Activated CD8-positive, alpha-beta memory T cell treated with anti-CD3 and anti-CD28 coated beads, Interleukin-2, amount 50 U/mL, for 4 hours (primary cell): ENCODE data around the gene TMEM123.
A peak's percentile ranks its signal among the peaks of the same experiment; 100 is the strongest.
"Not testable (repeated sequence)": the region's sequence is repeated elsewhere in the genome, so short reads cannot be mapped to it uniquely, and the experiment has no call there.

Experiments used
- DNase-seq: peaks from one replicate; pipeline ENCODE4 v3.0.0-alpha.2; 2020

Gene TMEM123

DNA sequence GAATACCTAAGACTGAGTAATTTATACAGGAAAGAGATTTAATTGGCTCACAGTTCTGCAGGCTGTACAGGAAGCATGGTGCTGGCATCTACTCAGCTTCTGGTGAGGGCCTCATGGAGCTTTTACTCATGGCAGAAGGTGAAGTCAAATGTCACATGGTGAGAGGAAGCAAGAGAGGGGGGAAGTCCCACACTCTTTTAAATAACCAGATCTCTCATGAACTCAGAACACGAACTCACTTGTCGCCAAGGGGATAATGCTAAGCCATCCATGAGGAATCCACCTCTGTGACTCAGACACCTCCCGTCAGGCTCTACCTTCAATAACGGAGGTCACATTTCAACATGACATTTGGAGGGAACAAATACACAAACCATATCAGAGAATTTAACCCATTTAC lies 63.3 kb downstream of the TMEM123 start:
- DNase-seq: no peak

DNA sequence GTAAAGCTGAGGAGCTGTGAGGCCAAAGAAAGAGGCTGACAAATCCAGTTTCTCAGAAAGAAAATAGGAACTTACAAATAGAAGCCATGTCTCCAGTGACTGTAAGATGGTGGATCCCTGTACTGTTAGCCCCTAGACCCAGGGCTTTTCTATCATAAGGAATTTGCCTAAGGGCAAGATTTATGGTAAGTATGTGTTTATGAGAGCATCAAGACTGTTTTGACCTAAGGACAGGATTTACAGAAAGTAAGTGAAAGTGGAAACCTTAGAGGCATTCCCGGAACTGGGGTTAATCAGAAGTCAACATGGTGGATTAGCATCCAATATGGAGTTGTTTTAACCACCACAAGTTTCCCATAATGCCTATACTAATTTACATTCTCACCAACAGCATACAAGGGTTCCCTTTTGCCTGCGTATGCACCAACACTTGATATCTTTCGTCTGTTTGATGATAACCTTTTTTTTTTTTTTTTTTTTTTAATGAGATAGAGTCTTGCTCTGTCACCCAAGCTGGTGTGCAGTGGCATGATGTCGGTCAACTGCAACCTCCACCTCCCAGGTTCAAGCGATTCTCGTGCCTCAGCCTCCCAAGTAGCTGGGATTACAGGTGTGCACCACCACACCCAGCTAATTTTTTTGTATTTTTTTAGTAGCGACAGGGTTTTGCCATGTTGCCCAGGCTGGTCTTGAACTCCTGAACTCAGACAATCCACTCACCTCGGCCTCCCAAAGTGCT lies 65.4 kb downstream of the TMEM123 start:
- DNase-seq: no peak

GRCh38 chr11:102386136-102386734 lies 66.3 kb downstream of the TMEM123 start:
- DNase-seq: no peak

DNA sequence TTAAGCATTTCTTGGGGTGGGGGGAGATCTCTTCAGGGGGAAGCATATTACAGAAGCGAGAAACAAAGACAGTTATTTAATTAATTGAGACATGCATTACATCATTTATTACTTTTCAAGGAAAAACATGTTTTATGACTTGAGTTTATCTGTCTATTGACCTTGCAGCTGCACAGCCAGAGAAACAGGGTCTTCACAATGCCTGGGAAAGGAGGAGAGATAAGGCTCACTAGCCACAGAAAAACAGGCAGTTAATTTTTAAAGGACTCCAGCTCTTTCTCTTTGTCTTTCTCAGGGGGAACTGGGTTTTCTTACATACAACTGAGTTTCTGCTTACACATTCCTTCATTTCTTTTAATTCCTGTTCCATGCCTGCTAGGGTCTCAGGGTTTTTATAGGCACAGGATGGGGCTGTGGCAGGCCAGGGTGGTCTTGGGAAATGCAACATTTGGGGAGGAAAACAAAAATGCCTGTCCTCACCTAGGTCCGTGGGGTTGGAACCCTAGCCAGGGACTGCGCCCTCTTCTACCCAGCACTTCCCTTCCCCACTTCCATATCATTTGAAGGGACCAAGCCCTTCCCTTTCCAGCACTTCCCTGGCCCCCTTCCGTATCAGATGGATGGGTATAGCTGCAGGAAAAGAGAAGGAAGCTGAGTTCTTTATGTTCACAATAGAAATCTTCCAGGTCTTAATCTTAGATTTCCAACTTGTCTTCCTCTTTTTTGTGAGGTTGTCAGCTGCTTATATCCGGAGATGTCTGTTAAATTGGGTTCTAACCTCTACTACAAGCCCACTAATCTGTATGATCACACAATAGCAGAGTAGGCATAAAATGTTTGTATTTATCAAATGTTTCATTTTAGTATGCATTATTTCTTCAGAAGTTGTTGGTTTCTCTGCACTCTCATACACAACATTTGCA lies 67.2 kb downstream of the TMEM123 start:
- DNase-seq: no peak

DNA sequence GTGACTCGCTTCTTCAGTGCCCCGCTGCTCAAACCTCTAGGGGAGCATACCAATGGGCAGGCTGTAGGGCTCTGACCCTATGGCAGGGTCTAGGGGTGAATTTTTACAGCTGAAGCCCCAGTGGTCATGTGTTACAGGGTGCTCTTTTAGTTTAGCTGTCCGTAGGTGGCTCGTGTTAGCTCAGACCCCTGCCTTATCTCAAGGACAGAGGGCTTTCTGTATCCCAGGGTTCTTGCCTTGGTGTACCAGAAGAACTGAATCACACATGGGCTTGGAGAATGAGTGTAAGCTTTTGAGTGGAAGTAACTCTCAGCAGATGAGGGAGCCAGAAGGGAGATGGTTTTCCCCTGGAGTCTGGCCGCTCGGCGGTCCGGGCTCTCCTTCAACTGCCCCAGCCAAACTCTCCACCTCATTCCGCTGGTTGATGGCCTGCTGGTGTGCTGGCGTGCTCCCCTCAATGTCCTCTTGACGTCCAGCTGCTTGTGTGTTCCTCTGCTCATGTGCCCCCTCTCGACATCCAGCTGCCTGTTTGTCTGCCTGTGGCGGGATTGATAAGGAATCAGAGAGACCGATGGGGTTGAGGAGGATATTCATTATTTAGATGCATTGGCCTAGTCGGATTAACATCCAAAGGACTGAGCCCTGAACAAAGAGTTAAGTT lies 68.0 kb downstream of the TMEM123 start:
- DNase-seq: no peak

DNA sequence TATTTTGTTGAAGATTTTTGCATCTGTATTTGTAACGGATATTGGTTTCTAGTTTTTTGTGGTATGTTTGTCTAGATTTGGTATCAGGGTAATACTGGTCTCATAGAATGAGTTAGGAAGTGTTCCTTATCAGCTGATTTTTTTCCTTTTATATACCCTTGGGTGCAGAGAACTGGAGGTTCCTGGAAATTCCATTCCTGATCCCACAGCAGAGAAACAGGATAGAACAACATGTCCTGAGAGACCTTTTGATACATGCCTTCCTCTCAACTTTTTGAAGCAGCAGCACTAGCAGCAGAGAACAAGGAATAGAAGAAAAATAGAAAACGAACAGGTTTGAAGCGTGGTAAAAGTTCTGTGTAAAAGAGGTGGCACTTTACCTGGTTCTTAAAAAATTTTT lies 68.7 kb downstream of the TMEM123 start:
- DNase-seq: no peak

DNA sequence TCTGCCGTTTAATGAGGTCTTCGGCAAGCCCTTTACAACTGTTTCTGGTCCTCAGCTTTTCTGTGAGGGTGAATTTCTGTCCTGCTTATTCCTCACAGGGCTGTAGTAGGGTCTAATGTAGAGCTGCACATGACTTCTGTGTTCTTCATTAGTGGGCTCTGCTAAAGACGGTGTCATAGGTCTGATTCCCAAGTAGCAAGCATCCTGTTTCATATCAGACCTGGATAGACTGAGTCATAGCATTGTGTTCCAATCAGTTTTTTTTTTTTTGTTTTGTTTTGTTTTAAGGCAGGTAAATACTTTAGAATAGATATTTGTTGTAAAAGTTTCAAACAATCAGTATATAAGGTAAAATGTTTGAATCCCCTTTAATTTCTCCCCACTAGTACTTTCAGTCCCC lies 70.2 kb downstream of the TMEM123 start:
- DNase-seq: no peak

- no peak for DNase-seq
Observed at GRCh38 chr11:102378818-102379217, 73.7 kb downstream of the TMEM123 start.

DNA sequence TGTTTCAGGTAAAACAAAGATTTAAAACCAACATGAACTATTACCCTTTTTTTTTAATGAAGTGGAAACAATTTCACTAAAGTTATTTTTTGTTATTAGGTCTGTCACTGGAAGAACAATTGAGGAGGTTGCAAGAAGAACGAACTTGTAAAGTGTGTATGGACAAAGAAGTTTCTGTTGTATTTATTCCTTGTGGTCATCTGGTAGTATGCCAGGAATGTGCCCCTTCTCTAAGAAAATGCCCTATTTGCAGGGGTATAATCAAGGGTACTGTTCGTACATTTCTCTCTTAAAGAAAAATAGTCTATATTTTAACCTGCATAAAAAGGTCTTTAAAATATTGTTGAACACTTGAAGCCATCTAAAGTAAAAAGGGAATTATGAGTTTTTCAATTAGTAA lies 74.7 kb downstream of the TMEM123 start:
- DNase-seq: no peak

GRCh38 chr11:102375720-102376399 lies 76.7 kb downstream of the TMEM123 start:
- no peak for DNase-seq

- not testable (repeated sequence) for DNase-seq
Observed at GRCh38 chr11:102374633-102375424, 77.7 kb downstream of the TMEM123 start.

GRCh38 chr11:102368472-102368871 lies 84.1 kb downstream of the TMEM123 start:
- no peak for DNase-seq

GRCh38 chr11:102367364-102367763 lies 85.2 kb downstream of the TMEM123 start:
- no peak for DNase-seq

- DNase-seq: no peak
Observed at GRCh38 chr11:102364991-102365390, 87.6 kb downstream of the TMEM123 start.

DNA sequence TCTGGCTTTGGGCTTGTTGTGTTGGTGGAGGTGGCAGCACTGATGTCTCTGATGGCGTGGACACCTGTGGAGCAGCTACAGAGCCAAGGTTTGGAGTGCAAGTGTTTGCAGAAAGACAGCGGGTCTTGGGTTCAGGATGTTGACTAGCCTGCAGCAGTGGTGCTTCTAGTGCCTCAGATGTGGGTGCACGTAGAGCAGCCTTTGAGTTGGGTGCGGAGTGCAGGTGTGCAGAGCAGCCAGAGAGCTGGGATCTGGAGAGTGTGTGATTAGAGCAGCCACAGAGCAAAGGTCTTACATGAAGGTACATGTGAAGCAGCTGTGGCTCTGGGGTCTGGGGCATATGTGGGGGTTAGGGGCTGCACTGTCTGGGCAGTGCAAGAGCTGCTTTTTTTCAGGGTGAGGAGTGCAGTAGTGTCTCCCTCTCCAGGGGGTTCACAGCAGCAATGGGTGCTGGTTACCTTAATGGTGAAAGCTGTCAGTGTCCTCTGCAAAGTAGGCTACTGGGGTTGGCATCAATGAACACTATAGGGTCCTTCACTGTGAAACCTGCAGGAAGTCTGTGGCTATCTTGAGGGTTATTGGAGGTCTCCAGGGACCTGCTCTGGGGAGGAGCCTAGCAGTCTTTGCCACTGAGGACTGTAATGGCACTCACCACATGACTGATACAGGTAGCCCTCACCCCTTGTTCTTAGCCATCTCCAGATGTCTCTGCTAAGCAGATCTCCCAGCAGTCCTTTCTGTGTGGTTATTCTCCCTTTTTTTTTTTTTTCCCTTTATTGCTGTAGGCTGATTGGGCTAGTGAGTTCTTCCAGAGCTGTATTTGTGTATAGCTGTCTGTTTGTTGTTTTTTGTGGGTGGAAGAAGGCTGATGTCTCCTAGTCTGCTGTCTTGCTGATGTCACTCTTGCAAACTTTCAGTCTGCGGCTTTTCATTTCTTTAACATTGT lies 91.2 kb downstream of the TMEM123 start:
- DNase-seq: peak; percentile 30

DNA sequence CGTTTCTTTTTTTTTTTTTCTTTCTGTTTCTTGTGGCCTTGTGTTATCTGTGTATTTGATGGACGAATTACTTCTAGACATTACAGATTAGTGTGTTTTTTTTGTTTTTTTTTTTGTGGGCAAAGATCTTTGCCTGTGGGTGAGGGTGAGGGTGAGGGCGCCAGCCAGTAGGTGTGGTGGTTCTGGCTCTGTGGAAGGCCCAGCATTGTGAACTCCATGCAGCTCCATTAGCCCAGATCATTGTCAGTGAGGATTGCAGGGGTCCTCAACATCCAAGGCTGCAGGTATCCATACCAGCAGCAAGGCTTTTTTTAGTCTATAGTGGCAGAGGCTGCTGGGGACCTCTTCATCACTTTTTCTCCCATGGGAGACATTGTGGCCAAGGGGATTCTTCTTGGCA lies 91.9 kb downstream of the TMEM123 start:
- no peak for DNase-seq

GRCh38 chr11:102359372-102359771 lies 93.2 kb downstream of the TMEM123 start:
- DNase-seq: no peak

- no peak for DNase-seq
Observed at GRCh38 chr11:102357116-102357515, 95.4 kb downstream of the TMEM123 start.

DNA sequence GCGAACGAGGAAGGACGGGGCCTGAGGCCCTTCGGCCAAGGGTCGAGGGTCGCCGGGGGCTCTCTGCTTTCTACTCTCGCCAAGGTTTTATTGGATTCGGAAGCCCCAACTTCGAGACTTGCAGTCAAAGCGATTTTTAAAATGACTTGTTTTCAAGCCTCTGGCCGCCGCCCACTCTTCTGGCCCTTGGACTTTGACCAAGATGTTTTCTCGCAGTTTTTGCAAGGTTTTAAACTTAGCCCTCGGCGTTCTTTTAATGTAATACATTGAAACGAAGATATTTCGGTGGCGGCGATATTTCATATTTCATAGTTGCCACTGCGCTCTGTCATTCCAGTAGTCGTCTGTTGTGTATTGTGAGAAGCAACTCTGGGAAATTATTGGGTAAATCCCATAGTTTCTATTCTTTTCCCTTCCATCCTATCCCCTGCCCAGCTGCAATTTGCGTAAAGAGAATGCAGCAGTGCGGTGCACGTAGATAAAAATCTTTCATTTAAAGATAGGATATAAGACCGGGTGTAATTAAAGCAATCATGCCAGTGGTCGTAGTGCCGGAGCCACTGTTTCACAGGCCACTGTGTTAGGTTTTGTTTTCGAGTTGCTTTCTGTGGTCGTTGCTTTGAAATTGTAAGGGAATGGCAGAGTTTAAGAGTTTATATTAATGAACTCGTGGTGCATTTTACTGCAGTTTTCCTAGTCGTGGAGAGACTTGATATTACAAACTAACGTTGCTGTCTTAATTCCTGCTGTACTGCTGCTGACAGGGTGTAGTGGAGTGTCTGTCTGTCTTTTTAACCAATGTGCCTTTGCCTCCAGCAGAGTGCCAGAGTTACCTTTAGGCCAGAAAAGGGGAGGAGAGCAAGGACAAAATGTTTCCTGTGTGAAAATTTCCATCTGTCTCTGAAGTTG lies 104.8 kb downstream of the TMEM123 start:
- no peak for DNase-seq
